Tibial nerve (tissue), 4 donors: ENCODE results near the gene SNCAIP. TPM values are rescaled to one million over a fixed set of nuclear protein-coding genes. Genes with fewer than 3 reads are reported as not detected.

Source experiments
- DNase-seq, 2 donors: peaks; one replicate each; pipeline ENCODE4 v3.0.0-alpha.2; 2019; ENCODE audit warnings: low spot score in 2 of 2
- H3K27ac ChIP-seq, 4 donors: fragments of 200-600 bp; sonication (generic) in 3 of 4; one replicate each; pipeline ENCODE4 v1.5.1; 2017 to 2019; ENCODE audit warnings: mild to moderate bottlenecking in 1 of 4
- H3K27me3 ChIP-seq, 2 donors: fragments of 200-600 bp; sonication (generic) in 1 of 2; one replicate each; pipeline versions ENCODE4 v1.5.1 to v1.6.0; 2017 to 2019
- H3K36me3 ChIP-seq, 3 donors: fragments of 200-600 bp; sonication (generic); one replicate each; pipeline ENCODE4 v1.5.1; 2018 to 2019
- H3K4me1 ChIP-seq, 4 donors: fragments of 200-600 bp; sonication (generic) in 3 of 4; one replicate each; pipeline ENCODE4 v1.5.1; 2017 to 2019
- H3K4me3 ChIP-seq, 4 donors: fragments of 200-600 bp; sonication (generic) in 3 of 4; one replicate each; pipeline ENCODE4 v1.5.1; 2017 to 2019; ENCODE audit warnings: mild to moderate bottlenecking in 1 of 4, moderate library complexity in 1 of 4
- H3K9me3 ChIP-seq, 4 donors: fragments of 200-600 bp; sonication (generic) in 3 of 4; one replicate each; pipeline ENCODE4 v1.5.1; 2017 to 2019
- EP300 ChIP-seq, 2 donors: sonication (generic); formaldehyde crosslinking; IDR thresholded peaks; one replicate each; pipeline ENCODE4 v1.6.1; 2017; ENCODE audit warnings: antibody characterized with exemption in 2 of 2, mild to moderate bottlenecking in 1 of 2
- POLR2A ChIP-seq, 2 donors: fragments of 450-650 bp; IDR thresholded peaks; one replicate each; pipeline ENCODE4 v1.6.1; 2017; ENCODE audit warnings: antibody characterized with exemption in 2 of 2, mild to moderate bottlenecking in 2 of 2, moderate library complexity in 2 of 2
- WGBS, 2 donors: methylation state at CpG; one replicate each; pipeline ENCODE4 v1.1.5; 2018; 5-methylcytosine and 5-hydroxymethylcytosine counted together
- total RNA-seq, 4 donors: library from RNA; depleted of rRNA; stranded (reverse); fragments of >200 nt; gene quantifications; one replicate each; pipeline ENCODE4 v1.1.0, GENCODE V29; 2016
- TF ChIP-seq, protein P1 (sequence below), 5 experiments: fragments of 200-600 bp in 3 of 5; fragments of 450-650 bp in 2 of 5; sonication (generic) in 3 of 5; IDR thresholded peaks; one replicate each; pipeline ENCODE4 v1.5.1; 2016 to 2019; ENCODE audit warnings: antibody characterized with exemption in 5 of 5, mild to moderate bottlenecking in 3 of 5, moderate library complexity in 2 of 5

SNCAIP gene
- total RNA-seq, 4 donors from 2014 or later: 4.6 to 18.6 (median 6.4) TPM

GRCh38 chr5:122391621-122392020, 79.6 kb downstream of the SNCAIP start:
- Histone ChIP-seq H3K27me3 (no peaks in the 10 kb centered on the region), H3K4me1 (no peaks in the 10 kb centered on the region), H3K27ac (no peak overlapping the region), H3K36me3 (no peaks in the 10 kb centered on the region), H3K9me3 (no peaks in the 10 kb centered on the region), H3K4me3 (no peak overlapping the region)
- no peak for DNase-seq
- TF ChIP-seq, protein P1, sequence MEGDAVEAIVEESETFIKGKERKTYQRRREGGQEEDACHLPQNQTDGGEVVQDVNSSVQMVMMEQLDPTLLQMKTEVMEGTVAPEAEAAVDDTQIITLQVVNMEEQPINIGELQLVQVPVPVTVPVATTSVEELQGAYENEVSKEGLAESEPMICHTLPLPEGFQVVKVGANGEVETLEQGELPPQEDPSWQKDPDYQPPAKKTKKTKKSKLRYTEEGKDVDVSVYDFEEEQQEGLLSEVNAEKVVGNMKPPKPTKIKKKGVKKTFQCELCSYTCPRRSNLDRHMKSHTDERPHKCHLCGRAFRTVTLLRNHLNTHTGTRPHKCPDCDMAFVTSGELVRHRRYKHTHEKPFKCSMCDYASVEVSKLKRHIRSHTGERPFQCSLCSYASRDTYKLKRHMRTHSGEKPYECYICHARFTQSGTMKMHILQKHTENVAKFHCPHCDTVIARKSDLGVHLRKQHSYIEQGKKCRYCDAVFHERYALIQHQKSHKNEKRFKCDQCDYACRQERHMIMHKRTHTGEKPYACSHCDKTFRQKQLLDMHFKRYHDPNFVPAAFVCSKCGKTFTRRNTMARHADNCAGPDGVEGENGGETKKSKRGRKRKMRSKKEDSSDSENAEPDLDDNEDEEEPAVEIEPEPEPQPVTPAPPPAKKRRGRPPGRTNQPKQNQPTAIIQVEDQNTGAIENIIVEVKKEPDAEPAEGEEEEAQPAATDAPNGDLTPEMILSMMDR (IDR thresholded peaks at IDR 0.05): no peak
- TF ChIP-seq EP300 (IDR thresholded peaks at IDR 0.05) (no peak), POLR2A (IDR thresholded peaks at IDR 0.05) (no peak)
- 77 to 83% methylated on average over 3 of the region's 3 CpGs for WGBS, 2 donors

DNA sequence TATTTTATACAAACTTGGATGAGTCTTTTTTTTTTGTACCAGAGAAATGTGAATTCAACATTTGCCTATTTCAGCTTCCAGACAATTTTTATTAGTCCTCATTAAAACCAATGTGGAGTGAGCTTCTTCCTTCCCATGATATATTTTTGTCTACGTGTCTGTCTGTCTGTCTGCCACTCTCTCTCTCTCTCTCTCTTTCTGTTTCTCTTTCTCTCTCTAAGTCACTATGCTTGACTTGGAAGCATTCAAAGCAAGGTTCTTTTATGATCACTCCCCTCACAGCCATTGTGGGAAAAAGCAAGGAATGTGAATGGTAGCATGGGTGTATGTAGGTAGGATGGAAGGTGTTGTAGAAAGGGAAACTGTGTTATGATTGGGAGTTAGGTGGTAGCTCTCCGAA, 80.2 kb downstream of the SNCAIP start:
- no peaks in the 10 kb centered on the region for H3K36me3 ChIP-seq
- no peak for TF ChIP-seq EP300 (IDR thresholded peaks at IDR 0.05)
- TF ChIP-seq POLR2A (IDR thresholded peaks at IDR 0.05): no peak
- no peaks in the 10 kb centered on the region for H3K9me3 ChIP-seq
- H3K4me3 ChIP-seq: no peak overlapping the region
- WGBS, 2 donors: 90 to 91% methylated on average over 2 of the region's 2 CpGs
- DNase-seq: no peak
- no peaks in the 10 kb centered on the region for H3K4me1 ChIP-seq
- H3K27me3 ChIP-seq: no peaks in the 10 kb centered on the region
- no peak overlapping the region for H3K27ac ChIP-seq

DNA sequence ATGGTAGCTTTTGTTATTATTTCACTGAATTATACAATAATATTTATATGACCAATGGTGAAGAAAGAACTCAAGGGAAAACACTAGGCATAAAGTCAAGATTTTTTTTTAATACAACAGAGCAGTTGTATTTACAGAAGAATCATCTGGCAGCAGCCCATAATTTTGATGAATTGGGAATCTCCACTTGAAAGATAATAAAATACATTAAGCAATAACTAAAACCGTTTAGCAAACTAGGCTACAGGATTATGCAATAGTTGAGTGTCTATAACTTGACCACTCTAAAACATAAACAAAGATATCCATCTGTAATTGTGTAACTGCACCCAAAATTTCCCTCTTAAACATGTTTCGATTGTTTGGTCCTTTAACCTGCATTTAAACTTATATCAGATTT, 80.8 kb downstream of the SNCAIP start:
- H3K27me3 ChIP-seq: no peaks in the 10 kb centered on the region
- no peak for DNase-seq
- H3K9me3 ChIP-seq: no peaks in the 10 kb centered on the region
- H3K4me3 ChIP-seq: no peak overlapping the region
- WGBS, 2 donors: 47 to 52% methylated on average over 2 of the region's 2 CpGs
- no peak overlapping the region for H3K27ac ChIP-seq
- no peaks in the 10 kb centered on the region for H3K36me3 ChIP-seq
- no peaks in the 10 kb centered on the region for H3K4me1 ChIP-seq
- TF ChIP-seq POLR2A (IDR thresholded peaks at IDR 0.05) (no peak), EP300 (IDR thresholded peaks at IDR 0.05) (no peak)
- TF ChIP-seq, protein P1 (IDR thresholded peaks at IDR 0.05): no peak

DNA sequence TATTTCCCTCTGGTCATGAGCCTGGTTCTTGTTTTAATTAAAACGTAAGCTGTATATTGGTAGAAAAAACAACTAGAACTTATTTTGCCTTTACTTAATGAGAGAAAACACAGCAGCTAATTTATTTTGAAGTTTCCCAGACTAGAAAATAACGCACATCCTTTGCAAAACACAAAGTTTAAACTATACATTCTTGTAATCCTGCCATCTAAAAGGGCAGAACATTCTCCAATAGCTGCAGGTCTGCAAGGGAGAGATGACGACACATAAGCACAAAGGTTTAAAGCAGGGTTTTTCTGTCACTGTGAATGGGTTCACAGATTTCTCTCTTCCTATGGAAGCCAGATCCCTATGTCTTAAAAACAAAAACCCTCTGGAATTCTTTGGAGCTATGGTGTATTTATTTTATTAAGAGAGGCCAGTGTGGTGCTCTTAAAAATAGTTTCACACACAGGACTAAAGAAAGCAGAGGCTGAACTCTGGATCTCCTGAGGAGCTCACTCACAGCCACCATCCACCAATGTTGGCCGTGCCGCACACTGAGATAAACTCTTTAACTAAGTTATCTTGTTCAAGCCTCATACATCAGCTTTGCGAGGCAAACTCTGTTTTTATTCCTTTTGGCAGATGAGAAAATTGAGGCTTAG, 82.4 kb downstream of the SNCAIP start:
- Histone ChIP-seq H3K9me3 (no peaks in the 10 kb centered on the region), H3K4me3 (no peak overlapping the region), H3K4me1 (no peaks in the 10 kb centered on the region), H3K36me3 (no peaks in the 10 kb centered on the region), H3K27ac (no peak overlapping the region), H3K27me3 (no peaks in the 10 kb centered on the region)
- 73 to 81% methylated on average over 6 of the region's 6 CpGs for WGBS, 2 donors
- TF ChIP-seq POLR2A (IDR thresholded peaks at IDR 0.05): no peak
- no peak for TF ChIP-seq EP300 (IDR thresholded peaks at IDR 0.05)
- TF ChIP-seq, protein P1 (IDR thresholded peaks at IDR 0.05): no peak
- no peak for DNase-seq

- no peak overlapping the region for H3K4me3 ChIP-seq
- no peak overlapping the region for H3K27ac ChIP-seq
- no peaks in the 10 kb centered on the region for H3K4me1 ChIP-seq
- H3K27me3 ChIP-seq: no peaks in the 10 kb centered on the region
- no peak for TF ChIP-seq POLR2A (IDR thresholded peaks at IDR 0.05)
- no peaks in the 10 kb centered on the region for H3K9me3 ChIP-seq
- no peak for DNase-seq
- H3K36me3 ChIP-seq: no peaks in the 10 kb centered on the region
- 77 to 86% methylated on average over 2 of the region's 2 CpGs for WGBS, 2 donors
These were observed 86.0 kb downstream of the SNCAIP start for GRCh38 chr5:122398016-122398415.

DNA sequence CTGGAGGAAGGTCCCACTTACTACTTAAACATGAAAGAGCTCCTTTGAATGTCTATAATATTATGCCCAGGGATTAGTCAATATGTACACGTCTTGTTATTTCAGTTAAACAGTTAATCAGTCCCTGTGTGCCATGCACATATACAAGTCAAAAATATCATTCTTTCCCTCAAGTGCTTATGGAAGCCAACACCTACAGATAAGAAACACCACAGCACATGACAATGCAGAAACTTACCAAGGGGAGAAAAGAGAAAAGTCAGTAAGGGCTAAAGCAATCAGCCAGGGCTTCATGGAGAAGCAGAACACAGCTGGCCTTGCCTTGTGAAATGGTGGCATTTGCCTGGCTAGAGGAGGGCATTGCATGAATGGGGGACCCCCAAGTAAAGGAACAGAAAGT, 88.3 kb downstream of the SNCAIP start:
- WGBS, 2 donors: 78 to 84% methylated on average over 1 of the region's 1 CpG
- DNase-seq: no peak
- H3K27ac ChIP-seq: no peak overlapping the region
- no peaks in the 10 kb centered on the region for H3K4me1 ChIP-seq
- no peaks in the 10 kb centered on the region for H3K27me3 ChIP-seq
- no peak for TF ChIP-seq EP300 (IDR thresholded peaks at IDR 0.05)
- no peak for TF ChIP-seq POLR2A (IDR thresholded peaks at IDR 0.05)
- TF ChIP-seq, protein P1 (IDR thresholded peaks at IDR 0.05): no peak
- H3K4me3 ChIP-seq: no peak overlapping the region
- no peaks in the 10 kb centered on the region for H3K36me3 ChIP-seq
- no peaks in the 10 kb centered on the region for H3K9me3 ChIP-seq
